Esophagus muscularis mucosa (tissue), 3 donors: ENCODE results near the gene RAI1.

Source experiments
- POLR2AphosphoS5 ChIP-seq, 2 donors: sonication (generic); formaldehyde crosslinking; IDR thresholded peaks; one replicate each; pipeline ENCODE4 v1.6.1; 2017; ENCODE audit warnings: antibody characterized with exemption in 2 of 2
- TF ChIP-seq, protein P1 (sequence below), 3 experiments: fragments of 200-600 bp in 2 of 3; fragments of 450-650 bp in 1 of 3; sonication (generic) in 2 of 3; IDR thresholded peaks; one replicate each; pipeline ENCODE4 v1.5.1; 2017 to 2019; ENCODE audit warnings: antibody characterized with exemption in 3 of 3, mild to moderate bottlenecking in 2 of 3, moderate library complexity in 1 of 3

DNA sequence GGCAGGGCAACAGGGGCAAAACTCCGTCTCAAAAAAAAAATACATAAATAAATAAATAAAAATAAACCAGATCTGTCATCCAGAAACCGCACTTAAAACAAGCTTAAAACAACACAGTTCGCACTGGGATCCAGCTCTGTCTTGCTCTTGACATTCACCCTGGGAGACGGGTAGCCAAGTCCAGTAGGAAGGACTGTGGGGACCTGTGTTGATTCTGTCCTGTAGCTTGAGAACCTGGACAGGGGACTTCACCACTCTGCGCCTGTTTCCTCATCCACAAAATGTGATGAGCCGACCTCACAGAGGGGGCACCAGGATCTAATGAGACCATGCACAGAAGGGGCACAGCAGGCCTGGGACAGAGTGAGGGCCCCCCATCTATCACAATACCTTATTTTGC lies 1.5 kb upstream of the RAI1 start:
- TF ChIP-seq, protein P1, sequence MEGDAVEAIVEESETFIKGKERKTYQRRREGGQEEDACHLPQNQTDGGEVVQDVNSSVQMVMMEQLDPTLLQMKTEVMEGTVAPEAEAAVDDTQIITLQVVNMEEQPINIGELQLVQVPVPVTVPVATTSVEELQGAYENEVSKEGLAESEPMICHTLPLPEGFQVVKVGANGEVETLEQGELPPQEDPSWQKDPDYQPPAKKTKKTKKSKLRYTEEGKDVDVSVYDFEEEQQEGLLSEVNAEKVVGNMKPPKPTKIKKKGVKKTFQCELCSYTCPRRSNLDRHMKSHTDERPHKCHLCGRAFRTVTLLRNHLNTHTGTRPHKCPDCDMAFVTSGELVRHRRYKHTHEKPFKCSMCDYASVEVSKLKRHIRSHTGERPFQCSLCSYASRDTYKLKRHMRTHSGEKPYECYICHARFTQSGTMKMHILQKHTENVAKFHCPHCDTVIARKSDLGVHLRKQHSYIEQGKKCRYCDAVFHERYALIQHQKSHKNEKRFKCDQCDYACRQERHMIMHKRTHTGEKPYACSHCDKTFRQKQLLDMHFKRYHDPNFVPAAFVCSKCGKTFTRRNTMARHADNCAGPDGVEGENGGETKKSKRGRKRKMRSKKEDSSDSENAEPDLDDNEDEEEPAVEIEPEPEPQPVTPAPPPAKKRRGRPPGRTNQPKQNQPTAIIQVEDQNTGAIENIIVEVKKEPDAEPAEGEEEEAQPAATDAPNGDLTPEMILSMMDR (IDR thresholded peaks at IDR 0.05) = no peak
- TF ChIP-seq POLR2AphosphoS5 (IDR thresholded peaks at IDR 0.05) = no peak
